ENCODE data around the gene CROT.

Gene CROT

DNA sequence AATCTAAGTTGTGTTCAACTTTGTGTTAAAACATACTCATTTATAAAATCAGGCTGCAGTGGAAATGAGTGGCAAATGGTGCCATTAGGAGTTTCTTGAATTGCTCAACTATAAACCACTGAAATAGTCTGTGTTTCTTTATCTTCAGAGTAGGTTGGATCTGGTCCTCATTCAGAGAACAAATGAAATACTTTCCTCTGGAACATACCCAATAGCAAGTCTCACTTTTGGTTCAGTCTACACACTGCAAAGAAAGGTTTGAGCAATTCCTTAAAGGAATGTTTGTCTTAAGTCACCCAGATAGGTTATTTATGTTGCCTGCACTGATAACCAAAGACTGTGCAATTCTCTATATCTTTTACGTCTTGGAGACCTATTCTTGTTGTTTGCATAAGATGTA, 67.6 kb downstream of the CROT start:
- no peak for DNase-seq (ENCODE audit: low read depth in 1 of 2, low spot score in 1 of 2)

- no peak for DNase-seq (ENCODE audit: low read depth in 1 of 2, low spot score in 1 of 2)
These were observed 68.7 kb downstream of the CROT start for GRCh38 chr7:87413951-87414793.

GRCh38 chr7:87414794-87415188, 69.3 kb downstream of the CROT start:
- no peak for DNase-seq (ENCODE audit: low read depth in 1 of 2, low spot score in 1 of 2)

DNA sequence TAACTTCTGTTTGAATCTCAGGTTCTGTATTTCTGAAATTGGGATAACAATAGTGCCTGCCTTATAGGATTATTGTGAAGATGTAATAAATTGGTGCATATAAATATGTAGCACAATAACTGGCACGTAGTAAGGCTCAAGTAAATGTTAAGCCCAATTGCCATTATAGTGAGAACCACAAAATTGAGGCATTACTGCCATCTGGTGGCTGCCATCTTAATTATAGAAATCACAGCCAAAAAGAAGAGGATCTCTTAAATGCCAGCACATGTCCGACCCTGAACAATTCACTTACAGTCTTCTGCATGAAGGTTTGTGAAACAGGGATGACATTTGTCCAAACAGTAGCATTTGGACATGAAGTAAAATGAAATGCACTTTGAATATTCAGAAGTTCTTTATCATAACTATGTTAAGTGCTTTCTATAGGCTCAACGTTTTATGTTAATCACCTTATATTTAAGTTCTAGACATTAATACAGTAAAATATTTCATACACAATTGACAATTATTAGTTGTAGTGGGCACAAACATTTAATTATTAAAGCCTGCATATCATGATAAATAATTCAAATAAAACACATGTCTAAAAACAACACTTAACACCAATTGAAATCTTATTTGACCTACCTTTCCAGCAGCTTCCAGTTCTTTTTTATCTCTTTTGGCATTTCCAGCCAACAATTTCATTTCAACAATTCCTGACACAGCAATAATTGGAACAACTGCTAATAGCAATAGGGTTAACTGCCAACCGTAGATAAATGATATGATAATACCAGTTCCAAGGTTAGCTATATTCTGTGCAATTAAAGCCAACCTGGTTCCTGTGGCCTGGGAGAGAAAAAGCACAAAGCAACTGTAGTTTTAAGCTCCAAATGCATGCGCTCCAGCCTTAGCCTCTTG, 71.5 kb downstream of the CROT start:
- peak; percentile 25 to 34 for DNase-seq (ENCODE audit: low read depth in 1 of 2, low spot score in 1 of 2)

- no peak for DNase-seq (ENCODE audit: low read depth in 1 of 2, low spot score in 1 of 2)
These were observed 74.7 kb downstream of the CROT start for GRCh38 chr7:87420173-87420572.

- DNase-seq (ENCODE audit: low read depth in 1 of 2, low spot score in 1 of 2): no peak
These were observed 78.6 kb downstream of the CROT start for GRCh38 chr7:87424075-87424474.

GRCh38 chr7:87426160-87426559, 80.7 kb downstream of the CROT start:
- no peak for DNase-seq (ENCODE audit: low read depth in 1 of 2, low spot score in 1 of 2)

- DNase-seq (ENCODE audit: low read depth in 1 of 2, low spot score in 1 of 2): no peak
These were observed 81.8 kb downstream of the CROT start for GRCh38 chr7:87427288-87427687.

DNA sequence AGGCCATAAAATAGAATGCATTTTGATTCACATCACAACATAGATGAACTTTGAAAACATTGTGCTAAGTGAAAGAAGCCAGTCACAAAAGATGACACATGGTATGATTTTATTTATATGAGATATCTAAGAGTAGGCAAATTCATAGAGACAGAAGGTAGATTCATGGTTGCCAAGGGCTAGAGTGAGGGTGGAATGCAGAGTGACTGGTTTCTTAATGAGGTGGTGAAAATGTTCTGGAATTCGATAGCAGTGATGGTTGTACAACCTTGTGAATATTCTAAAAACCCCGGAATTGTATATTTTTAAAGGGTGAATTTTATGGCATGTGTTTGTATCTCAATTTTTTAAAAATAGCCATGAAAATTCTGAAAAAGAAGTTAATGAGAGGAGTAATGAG, 87.1 kb downstream of the CROT start:
- DNase-seq (ENCODE audit: low read depth in 1 of 2, low spot score in 1 of 2): no peak

DNA sequence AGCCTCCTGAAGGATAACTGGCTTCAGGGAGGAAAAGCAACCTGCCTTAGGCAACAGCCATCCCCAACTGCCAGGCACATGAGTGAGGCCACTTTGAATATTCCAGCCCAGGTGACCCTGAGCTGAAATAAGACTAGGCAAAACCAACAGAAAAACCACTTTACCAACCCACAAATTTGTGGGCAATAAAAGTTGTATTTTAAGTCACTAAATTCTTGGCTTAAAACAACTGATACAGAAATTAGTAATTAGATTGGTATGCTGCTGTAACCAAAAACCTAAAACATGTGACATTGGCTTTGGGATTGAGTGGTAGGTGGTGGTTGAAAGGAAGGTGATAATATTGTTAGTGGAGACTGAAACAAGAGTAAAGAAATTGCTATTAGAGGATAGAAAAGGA, 90.1 kb downstream of the CROT start:
- DNase-seq (ENCODE audit: low read depth in 1 of 2, low spot score in 1 of 2): no peak

- no peak for DNase-seq (ENCODE audit: low read depth in 1 of 2, low spot score in 1 of 2)
These were observed 100.4 kb downstream of the CROT start for GRCh38 chr7:87445897-87446296.

- DNase-seq (ENCODE audit: low read depth in 1 of 2, low spot score in 1 of 2): no peak
These were observed 101.7 kb downstream of the CROT start for GRCh38 chr7:87447116-87447635.

- DNase-seq (ENCODE audit: low read depth in 1 of 2, low spot score in 1 of 2): no peak
These were observed 102.9 kb downstream of the CROT start for GRCh38 chr7:87448388-87448787.

Measured in activated T-helper 1 cell treated with anti-CD3 and anti-CD28 coated beads, Interleukin-2, amount 50 U/mL, for 16 hours (primary cell).